ENCODE data around the gene PNMA1.
A peak's percentile ranks its signal among the peaks of the same experiment; 100 is the strongest.
"Not testable (repeated sequence)": the region's sequence is repeated elsewhere in the genome, so short reads cannot be mapped to it uniquely, and the experiment has no call there.

PNMA1 gene

GRCh38 chr14:73715707-73716106 lies 1.5 kb upstream of the PNMA1 start:
- DNase-seq: no peak

GRCh38 chr14:73714656-73715081 lies 485 bp upstream of the PNMA1 start:
- peak; percentile 20 for DNase-seq

- DNase-seq: no peak
Measured at GRCh38 chr14:73713206-73713802, 880 bp downstream of the PNMA1 start.

GRCh38 chr14:73712540-73713180 lies 1.5 kb downstream of the PNMA1 start:
- no peak for DNase-seq

GRCh38 chr14:73712071-73712506 lies 2.1 kb downstream of the PNMA1 start:
- DNase-seq: no peak

GRCh38 chr14:73710737-73711136 lies 3.4 kb downstream of the PNMA1 start:
- no peak for DNase-seq

GRCh38 chr14:73709904-73710469 lies 4.2 kb downstream of the PNMA1 start:
- DNase-seq: no peak

GRCh38 chr14:73708076-73708475 lies 6.1 kb downstream of the PNMA1 start:
- DNase-seq: not testable (repeated sequence)

- no peak for DNase-seq
Measured at GRCh38 chr14:73700325-73700724, 13.9 kb downstream of the PNMA1 start.

GRCh38 chr14:73696466-73697400 lies 17.5 kb downstream of the PNMA1 start:
- DNase-seq: peak; percentile 38

- DNase-seq: no peak
Measured at GRCh38 chr14:73695997-73696396, 18.2 kb downstream of the PNMA1 start.

- DNase-seq: no peak
Measured at GRCh38 chr14:73695082-73695481, 19.1 kb downstream of the PNMA1 start.

- no peak for DNase-seq
Measured at GRCh38 chr14:73694083-73694482, 20.1 kb downstream of the PNMA1 start.

GRCh38 chr14:73686901-73687300 lies 27.3 kb downstream of the PNMA1 start:
- DNase-seq: no peak

GRCh38 chr14:73685328-73685727 lies 28.9 kb downstream of the PNMA1 start:
- DNase-seq: no peak

- no peak for DNase-seq
Measured at GRCh38 chr14:73684627-73685026, 29.6 kb downstream of the PNMA1 start.

GRCh38 chr14:73680821-73681220 lies 33.4 kb downstream of the PNMA1 start:
- no peak for DNase-seq

- no peak for DNase-seq
Measured at GRCh38 chr14:73678698-73679097, 35.5 kb downstream of the PNMA1 start.

GRCh38 chr14:73674986-73675385 lies 39.2 kb downstream of the PNMA1 start:
- no peak for DNase-seq

- no peak for DNase-seq
Measured at GRCh38 chr14:73667854-73668253, 46.3 kb downstream of the PNMA1 start.

GRCh38 chr14:73666583-73666982 lies 47.6 kb downstream of the PNMA1 start:
- no peak for DNase-seq

- no peak for DNase-seq
Measured at GRCh38 chr14:73665130-73665529, 49.1 kb downstream of the PNMA1 start.

GRCh38 chr14:73663548-73664212 lies 50.5 kb downstream of the PNMA1 start:
- DNase-seq: no peak
